HPDE6-E6E7 (cell line): Measurements from ENCODE around the gene CTDNEP1.

Source experiments
- DNase-seq: peaks from one replicate; pipeline ENCODE4 v3.0.0; 2011; ENCODE audit warnings: missing footprints; ENCODE audit errors: extremely low spot score

CTDNEP1 gene

GRCh38 chr17:7280519-7281073 is 29.1 kb upstream of the CTDNEP1 start:
- peak; percentile 84 for DNase-seq

GRCh38 chr17:7279448-7279847 is 27.9 kb upstream of the CTDNEP1 start:
- no peak for DNase-seq

DNA sequence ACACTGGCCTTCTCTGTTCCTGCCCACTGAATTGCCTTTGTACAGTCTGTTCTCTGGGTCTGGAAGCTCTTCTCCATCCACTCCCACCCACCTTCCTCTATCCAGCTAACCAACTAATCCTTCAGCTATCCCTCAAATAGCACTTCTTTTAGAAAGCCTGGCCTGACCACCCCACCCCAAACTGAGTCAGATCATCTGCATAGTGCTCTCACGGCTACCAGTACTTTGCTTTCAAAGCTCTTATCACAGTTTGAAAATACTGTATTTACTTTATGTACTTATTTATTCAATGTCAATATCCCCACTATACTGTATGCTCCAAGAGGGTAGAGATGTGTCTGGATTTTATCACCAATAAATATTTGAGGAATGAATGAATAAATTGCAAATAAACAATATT is 15.2 kb upstream of the CTDNEP1 start:
- no peak for DNase-seq

DNA sequence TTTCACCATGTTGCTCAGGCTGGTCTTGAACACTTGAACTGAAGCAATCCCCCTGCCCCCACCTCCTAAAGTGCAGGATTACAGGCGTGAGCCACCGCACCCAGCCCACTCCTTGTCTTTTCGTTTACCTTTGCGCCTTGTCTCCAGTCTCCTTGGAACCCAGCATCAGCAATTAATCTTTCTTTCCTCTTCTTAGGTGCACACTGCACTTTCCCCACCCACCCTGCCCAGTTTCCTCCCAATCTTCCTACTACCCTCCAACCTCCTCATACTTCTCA is 12.2 kb upstream of the CTDNEP1 start:
- DNase-seq: no peak

- DNase-seq: peak; percentile 79
Measured at GRCh38 chr17:7262935-7263800, 11.6 kb upstream of the CTDNEP1 start.

DNA sequence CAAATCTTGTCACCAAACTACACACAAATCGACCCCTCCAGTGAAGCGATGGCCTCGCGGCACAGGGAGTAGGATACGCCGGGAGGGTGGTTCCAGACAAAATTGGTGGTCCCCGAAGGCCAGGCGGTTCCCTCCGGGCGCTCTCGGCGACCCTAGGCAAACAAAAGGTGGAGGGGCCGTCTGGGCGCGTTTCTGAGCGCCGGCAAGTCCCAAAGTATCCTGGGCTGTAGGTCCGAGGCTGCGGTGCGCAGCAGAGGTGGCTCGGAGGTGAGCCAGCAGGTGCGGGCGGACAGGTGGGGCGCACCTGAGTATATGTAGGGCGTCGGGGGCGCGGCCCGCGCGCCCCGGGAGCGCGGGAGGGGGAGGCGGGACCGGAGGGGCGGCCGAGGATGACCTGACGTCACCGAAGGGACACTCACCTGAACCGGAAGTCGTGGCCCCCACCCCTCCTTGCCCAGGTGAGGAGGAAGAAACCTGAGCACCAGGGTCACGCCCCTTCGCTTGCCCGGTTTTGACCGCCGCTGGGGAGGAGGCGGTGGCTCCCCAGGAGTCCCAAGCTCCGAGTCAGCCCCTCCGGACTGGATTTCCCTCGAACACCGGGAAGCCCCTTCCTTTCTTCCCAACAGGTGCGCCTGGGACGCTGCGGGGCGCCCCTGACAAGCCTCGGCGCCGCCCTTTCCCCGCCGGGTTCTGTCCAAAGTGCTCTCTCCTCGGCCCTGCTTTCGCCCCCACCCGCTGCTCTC is 10.8 kb upstream of the CTDNEP1 start, which contains the start of gene CLDN7:
TSS of gene CLDN7 (minus strand) at position 287 of the 743 bp plus-strand sequence. CDS start 435 bp downstream, outside the sequence.
- peak; percentile 90 for DNase-seq

GRCh38 chr17:7261379-7262191 is 10.1 kb upstream of the CTDNEP1 start:
- DNase-seq: no peak

DNA sequence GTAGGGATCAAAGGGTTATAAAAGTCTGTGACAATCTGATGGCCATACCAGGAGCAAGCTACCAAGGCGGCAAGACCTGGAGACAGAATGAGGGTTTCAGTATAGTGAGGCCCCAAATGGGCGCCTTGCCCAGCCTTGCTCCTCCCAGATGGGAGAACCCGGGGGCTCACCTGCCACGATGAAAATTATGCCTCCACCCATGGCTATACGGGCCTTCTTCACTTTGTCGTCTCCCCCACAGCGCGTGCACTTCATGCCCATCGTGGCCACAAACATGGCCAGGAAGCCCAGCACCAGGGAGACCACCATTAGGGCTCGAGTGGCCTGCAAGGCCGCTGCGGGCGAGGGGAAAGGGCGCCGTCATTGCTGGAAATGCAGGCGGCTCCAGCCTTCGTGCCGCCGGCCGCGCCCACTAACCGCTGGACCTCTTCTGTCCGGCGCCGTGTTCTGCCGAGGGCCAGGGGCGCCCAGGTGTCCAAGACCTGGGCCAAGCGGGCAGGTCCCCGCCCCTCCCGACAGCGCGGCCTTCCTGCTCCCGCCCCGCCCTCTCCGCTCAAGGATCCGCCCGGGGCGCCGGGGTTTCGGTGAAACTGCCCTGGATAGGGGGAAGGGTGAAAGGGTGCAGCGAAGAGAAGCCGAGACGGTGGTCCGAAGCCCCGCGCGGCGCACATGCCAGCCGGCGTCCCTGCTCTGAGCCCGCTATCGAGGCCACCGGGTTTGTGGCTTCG is 9.3 kb upstream of the CTDNEP1 start:
- no peak for DNase-seq

DNA sequence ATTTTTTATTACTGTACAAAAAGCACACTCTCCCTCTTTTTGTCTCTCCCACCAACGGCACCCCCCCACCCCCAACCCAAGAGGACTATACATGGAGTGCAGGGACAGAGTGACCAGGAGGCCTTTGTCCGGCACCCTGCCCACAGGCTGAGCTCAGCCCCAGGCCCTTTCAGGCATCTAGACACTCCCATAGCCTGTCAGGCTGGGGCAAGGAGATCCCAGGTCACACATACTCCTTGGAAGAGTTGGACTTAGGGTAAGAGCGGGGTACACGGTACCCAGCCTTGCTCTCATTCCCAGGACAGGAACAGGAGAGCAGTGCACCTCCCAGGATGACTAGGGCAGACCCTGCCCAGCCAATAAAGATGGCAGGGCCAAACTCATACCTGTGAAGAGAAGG is 8.6 kb upstream of the CTDNEP1 start:
- no peak for DNase-seq

GRCh38 chr17:7259555-7259889 is 8.0 kb upstream of the CTDNEP1 start:
- DNase-seq: no peak

- DNase-seq: no peak
Measured at GRCh38 chr17:7258731-7259554, 7.4 kb upstream of the CTDNEP1 start.

- DNase-seq: no peak
Measured at GRCh38 chr17:7256766-7257456, 5.4 kb upstream of the CTDNEP1 start.

- no peak for DNase-seq
Measured at GRCh38 chr17:7254511-7254910, 3.0 kb upstream of the CTDNEP1 start.

DNA sequence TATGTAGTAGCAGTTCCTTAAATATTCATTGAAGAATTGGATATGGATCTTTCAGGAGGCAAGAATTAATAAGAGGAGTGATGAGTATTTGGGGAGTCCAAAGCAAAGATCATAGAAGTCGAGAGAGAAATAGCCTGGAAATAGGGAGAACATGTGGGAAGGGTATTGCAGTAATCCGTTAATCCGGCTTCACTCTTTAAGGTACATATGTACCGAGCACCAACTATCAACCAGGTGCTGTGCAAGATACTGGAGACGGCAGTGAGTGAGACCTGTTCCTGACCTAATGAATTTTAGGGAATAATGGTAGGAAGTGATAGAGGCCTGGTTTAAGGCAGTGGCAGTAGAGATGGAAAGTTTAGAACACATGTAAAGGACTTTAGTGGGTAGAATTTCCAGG is 1.5 kb upstream of the CTDNEP1 start:
- DNase-seq: no peak

- DNase-seq: peak; percentile 82
Measured at GRCh38 chr17:7252176-7253043, 876 bp upstream of the CTDNEP1 start, which contains the start of gene ELP5. ELP5 (plus strand) TSS chr17:7252215; CDS start chr17:7252551, 336 bp downstream.

GRCh38 chr17:7250695-7251627 is 573 bp downstream of the CTDNEP1 start:
- no peak for DNase-seq

- DNase-seq: no peak
Measured at GRCh38 chr17:7249830-7250229, 1.7 kb downstream of the CTDNEP1 start.

- DNase-seq: no peak
Measured at GRCh38 chr17:7249214-7249613, 2.3 kb downstream of the CTDNEP1 start.
